Vagina (tissue), 2 donors: ENCODE data around the gene ATP5IF1.

Experiments used
- CTCF ChIP-seq, 3 experiments: fragments of 450-650 bp in 2 of 3; fragments of 200-600 bp in 1 of 3; sonication (generic) in 1 of 3; IDR thresholded peaks; one replicate each; pipeline ENCODE4 v1.5.1; 2017 to 2019; ENCODE audit warnings: antibody characterized with exemption in 3 of 3, mild to moderate bottlenecking in 2 of 3, moderate library complexity in 2 of 3
- POLR2A ChIP-seq, 2 donors: fragments of 450-650 bp; IDR thresholded peaks; one replicate each; pipeline ENCODE4 v1.6.1; 2017; ENCODE audit warnings: antibody characterized with exemption in 2 of 2, mild to moderate bottlenecking in 2 of 2, moderate library complexity in 2 of 2
- POLR2AphosphoS5 ChIP-seq, 2 donors: sonication (generic); formaldehyde crosslinking; IDR thresholded peaks; one replicate each; pipeline ENCODE4 v1.9.0; 2017; ENCODE audit warnings: antibody characterized with exemption in 2 of 2, mild to moderate bottlenecking in 2 of 2, low read depth in 1 of 2; ENCODE audit not compliant: insufficient read depth in 1 of 2

GRCh38 chr1:28282426-28283407, 46.8 kb downstream of the ATP5IF1 start:
- TF ChIP-seq CTCF (IDR thresholded peaks at IDR 0.05) (no peak), POLR2A (IDR thresholded peaks at IDR 0.05) (no peak), POLR2AphosphoS5 (IDR thresholded peaks at IDR 0.05; ENCODE audit: insufficient read depth in 1 of 2, low read depth in 1 of 2) (no peak)
